ENCODE results near the gene IFI30. TPM values are rescaled to one million over a fixed set of nuclear protein-coding genes. Genes with fewer than 3 reads are reported as not detected.

Gene IFI30
- 0.98 and 1.4 TPM in 2 replicates for total RNA-seq
- 1.0 TPM in 1 of 2 replicates, not detected in the other for polyA plus RNA-seq

DNA sequence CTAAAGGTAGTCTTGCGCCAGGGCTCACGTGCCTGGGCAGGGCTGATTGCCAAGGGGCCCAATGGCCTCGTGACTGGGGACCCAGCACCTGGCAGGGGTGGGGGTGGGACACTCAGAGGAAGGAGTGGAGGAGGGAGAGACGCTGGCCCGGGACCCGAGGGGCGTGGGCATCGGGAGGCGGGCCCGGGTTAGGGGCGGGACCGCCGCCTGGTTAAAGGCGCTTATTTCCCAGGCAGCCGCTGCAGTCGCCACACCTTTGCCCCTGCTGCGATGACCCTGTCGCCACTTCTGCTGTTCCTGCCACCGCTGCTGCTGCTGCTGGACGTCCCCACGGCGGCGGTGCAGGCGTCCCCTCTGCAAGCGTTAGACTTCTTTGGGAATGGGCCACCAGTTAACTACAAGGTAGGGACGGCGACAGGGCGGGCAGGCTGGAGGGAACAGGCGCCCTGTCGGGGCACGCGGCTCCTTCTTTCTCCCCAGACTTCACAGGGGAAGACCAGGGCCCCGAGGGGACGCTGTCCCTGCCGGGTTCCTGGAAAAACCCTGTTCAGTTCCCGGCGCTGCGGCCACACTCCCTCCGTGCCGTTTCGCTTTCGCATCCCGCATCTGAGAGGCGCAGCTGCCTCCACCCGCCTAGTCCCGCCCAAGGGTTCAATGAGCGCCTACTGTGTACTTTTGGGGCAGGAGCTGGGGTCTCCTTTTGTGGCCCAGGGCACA is at the start of gene IFI30:
TSS of gene IFI30 (plus strand) at position 242 of the 717 bp plus-strand sequence. CDS start at position 271, 29 bp downstream.
- Histone ChIP-seq H3K4me1 (ENCODE audit: low read depth) (peaks cover 7% of the 10 kb centered on the region), H3K9me3 (ENCODE audit: low read depth) (no peaks in the 10 kb centered on the region), H3K4me3 (peak within 1 kb of the TSS; percentile 21), H3K27ac (no peak within 1 kb of the TSS), H3K36me3 (no peaks in the 10 kb centered on the region), H3K27me3 (peaks cover 18% of the 10 kb centered on the region)
- TF ChIP-seq, protein P1, sequence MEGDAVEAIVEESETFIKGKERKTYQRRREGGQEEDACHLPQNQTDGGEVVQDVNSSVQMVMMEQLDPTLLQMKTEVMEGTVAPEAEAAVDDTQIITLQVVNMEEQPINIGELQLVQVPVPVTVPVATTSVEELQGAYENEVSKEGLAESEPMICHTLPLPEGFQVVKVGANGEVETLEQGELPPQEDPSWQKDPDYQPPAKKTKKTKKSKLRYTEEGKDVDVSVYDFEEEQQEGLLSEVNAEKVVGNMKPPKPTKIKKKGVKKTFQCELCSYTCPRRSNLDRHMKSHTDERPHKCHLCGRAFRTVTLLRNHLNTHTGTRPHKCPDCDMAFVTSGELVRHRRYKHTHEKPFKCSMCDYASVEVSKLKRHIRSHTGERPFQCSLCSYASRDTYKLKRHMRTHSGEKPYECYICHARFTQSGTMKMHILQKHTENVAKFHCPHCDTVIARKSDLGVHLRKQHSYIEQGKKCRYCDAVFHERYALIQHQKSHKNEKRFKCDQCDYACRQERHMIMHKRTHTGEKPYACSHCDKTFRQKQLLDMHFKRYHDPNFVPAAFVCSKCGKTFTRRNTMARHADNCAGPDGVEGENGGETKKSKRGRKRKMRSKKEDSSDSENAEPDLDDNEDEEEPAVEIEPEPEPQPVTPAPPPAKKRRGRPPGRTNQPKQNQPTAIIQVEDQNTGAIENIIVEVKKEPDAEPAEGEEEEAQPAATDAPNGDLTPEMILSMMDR (IDR thresholded peaks at IDR 0.05; ENCODE audit: low read depth, low read length) = no peak
- peak; percentile 56 to 58 for DNase-seq (ENCODE audit: low read depth in 1 of 2, low spot score in 1 of 2)

DNA sequence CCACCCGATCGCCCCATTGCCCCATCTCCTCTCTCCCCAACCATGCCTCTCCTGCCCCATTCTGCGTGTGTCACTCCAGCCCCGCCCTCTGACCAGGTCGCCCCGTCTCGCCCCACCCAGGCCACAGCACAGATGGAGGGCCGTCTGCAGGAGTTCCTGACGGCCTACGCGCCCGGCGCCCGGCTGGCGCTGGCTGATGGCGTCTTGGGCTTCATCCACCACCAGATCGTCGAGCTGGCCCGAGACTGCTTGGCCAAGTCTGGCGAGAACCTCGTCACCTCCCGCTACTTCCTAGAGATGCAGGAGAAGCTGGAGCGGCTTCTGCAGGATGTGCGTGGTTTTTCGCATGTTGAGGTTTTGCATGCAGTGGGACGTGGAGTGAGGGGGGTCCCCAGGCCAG is 49.8 kb upstream of the IFI30 start:
- H3K4me3 ChIP-seq = no peak overlapping the region
- DNase-seq (ENCODE audit: low read depth in 1 of 2, low spot score in 1 of 2) = no peak
- H3K27ac ChIP-seq = no peak overlapping the region
- no peaks in the 10 kb centered on the region for H3K4me1 ChIP-seq (ENCODE audit: low read depth)
- no peaks in the 10 kb centered on the region for H3K36me3 ChIP-seq
- TF ChIP-seq, protein P1 (IDR thresholded peaks at IDR 0.05; ENCODE audit: low read depth, low read length) = no peak
- H3K27me3 ChIP-seq = no peaks in the 10 kb centered on the region
- no peaks in the 10 kb centered on the region for H3K9me3 ChIP-seq (ENCODE audit: low read depth)

- TF ChIP-seq, protein P1 (IDR thresholded peaks at IDR 0.05; ENCODE audit: low read depth, low read length) = no peak
- Histone ChIP-seq H3K27me3 (no peaks in the 10 kb centered on the region), H3K9me3 (ENCODE audit: low read depth) (no peaks in the 10 kb centered on the region), H3K27ac (no peak overlapping the region), H3K36me3 (no peaks in the 10 kb centered on the region), H3K4me1 (ENCODE audit: low read depth) (no peaks in the 10 kb centered on the region), H3K4me3 (no peak overlapping the region)
- no peak for DNase-seq (ENCODE audit: low read depth in 1 of 2, low spot score in 1 of 2)
Observed at GRCh38 chr19:18126097-18126496, 47.5 kb upstream of the IFI30 start.

GRCh38 chr19:18128044-18128443 is 45.6 kb upstream of the IFI30 start:
- no peaks in the 10 kb centered on the region for H3K4me1 ChIP-seq (ENCODE audit: low read depth)
- TF ChIP-seq, protein P1 (IDR thresholded peaks at IDR 0.05; ENCODE audit: low read depth, low read length) = no peak
- H3K27me3 ChIP-seq = no peaks in the 10 kb centered on the region
- peaks cover 2% of the 10 kb centered on the region for H3K36me3 ChIP-seq
- no peak overlapping the region for H3K27ac ChIP-seq
- H3K4me3 ChIP-seq = no peak overlapping the region
- no peaks in the 10 kb centered on the region for H3K9me3 ChIP-seq (ENCODE audit: low read depth)
- DNase-seq (ENCODE audit: low read depth in 1 of 2, low spot score in 1 of 2) = no peak

DNA sequence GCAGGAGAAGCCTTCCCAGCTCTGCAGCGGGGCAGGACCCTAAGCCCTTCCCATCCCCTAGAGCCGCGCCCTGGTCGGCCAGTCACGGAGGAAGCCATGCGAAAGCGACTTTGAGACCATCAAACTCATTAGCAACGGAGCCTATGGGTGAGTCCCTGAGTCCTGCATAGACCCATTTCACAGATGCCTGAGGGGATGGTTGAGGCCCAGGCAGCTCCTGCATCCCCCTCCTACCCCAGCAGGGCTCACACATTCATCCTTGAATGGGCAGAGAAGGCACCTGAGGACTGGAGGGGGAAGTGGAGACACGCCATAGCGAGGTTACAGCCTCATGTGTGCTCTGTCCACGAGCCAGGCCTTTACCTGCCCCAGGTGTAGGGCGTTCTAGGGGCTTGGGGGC is 44.8 kb upstream of the IFI30 start:
- Histone ChIP-seq H3K4me3 (no peak overlapping the region), H3K4me1 (ENCODE audit: low read depth) (no peaks in the 10 kb centered on the region), H3K9me3 (ENCODE audit: low read depth) (no peaks in the 10 kb centered on the region), H3K27me3 (no peaks in the 10 kb centered on the region), H3K36me3 (peaks cover 4% of the 10 kb centered on the region), H3K27ac (no peak overlapping the region)
- TF ChIP-seq, protein P1 (IDR thresholded peaks at IDR 0.05; ENCODE audit: low read depth, low read length) = no peak
- no peak for DNase-seq (ENCODE audit: low read depth in 1 of 2, low spot score in 1 of 2)
